Trophoblast cell (in vitro differentiated cells and primary cell): ENCODE measurements around the gene MNT.

Experiments
- DNase-seq, 2 donors: peaks; one replicate each; pipeline ENCODE4 v3.0.0-alpha.2; 2016
- H2AFZ ChIP-seq: 2 replicates; pipeline ENCODE4 v1.6.1; 2013; ENCODE audit warnings: low read length, moderate library complexity, mild to moderate bottlenecking; ENCODE audit not compliant: insufficient read depth, poor library complexity
- H2AK5ac ChIP-seq: 2 replicates; pipeline ENCODE4 v1.6.1; 2013; ENCODE audit warnings: mild to moderate bottlenecking, low read length
- H2BK120ac ChIP-seq: 2 replicates; pipeline ENCODE4 v1.6.1; 2013; ENCODE audit warnings: low read length, mild to moderate bottlenecking, moderate library complexity; ENCODE audit not compliant: insufficient read depth, poor library complexity
- H2BK12ac ChIP-seq: 2 replicates; pipeline ENCODE4 v1.6.1; 2013; ENCODE audit warnings: mild to moderate bottlenecking, low read length, moderate library complexity
- H2BK5ac ChIP-seq: 2 replicates; pipeline ENCODE4 v1.6.1; 2013; ENCODE audit warnings: low read length, low read depth, moderate library complexity, mild to moderate bottlenecking; ENCODE audit not compliant: poor library complexity
- H3K14ac ChIP-seq: 2 replicates; pipeline ENCODE4 v1.6.1; 2013; ENCODE audit warnings: mild to moderate bottlenecking, low read length
- H3K18ac ChIP-seq: 2 replicates; pipeline ENCODE4 v1.6.1; 2013; ENCODE audit warnings: mild to moderate bottlenecking, low read length
- H3K23ac ChIP-seq: 2 replicates; pipeline ENCODE4 v1.6.1; 2013; ENCODE audit warnings: low read length
- H3K27ac ChIP-seq: 2 replicates; pipeline ENCODE4 v1.5.1; 2013; ENCODE audit warnings: low read depth, mild to moderate bottlenecking, inconsistent platforms, low read length, moderate library complexity
- H3K27me3 ChIP-seq: 2 replicates; pipeline ENCODE4 v1.6.1; 2013; ENCODE audit warnings: inconsistent platforms, mild to moderate bottlenecking, low read length, moderate library complexity; ENCODE audit not compliant: insufficient read depth
- H3K36me3 ChIP-seq, 2 experiments: 1 replicate in 1 of 2; 2 replicates in 1 of 2; pipeline ENCODE4 v1.6.1; 2013; ENCODE audit warnings: low read length in 2 of 2, mild to moderate bottlenecking in 2 of 2, moderate library complexity in 1 of 2; ENCODE audit not compliant: insufficient read depth in 2 of 2, control insufficient read depth in 1 of 2
- H3K4ac ChIP-seq: 2 replicates; pipeline ENCODE4 v1.6.1; 2013; ENCODE audit warnings: low read depth, mild to moderate bottlenecking, low read length, moderate library complexity
- H3K4me1 ChIP-seq, 2 experiments: 1 replicate in 1 of 2; 2 replicates in 1 of 2; pipeline ENCODE4 v1.6.1; 2013; ENCODE audit warnings: low read length in 2 of 2, mild to moderate bottlenecking in 2 of 2, moderate library complexity in 1 of 2; ENCODE audit not compliant: insufficient read depth in 2 of 2, control insufficient read depth in 1 of 2
- H3K4me2 ChIP-seq: 2 replicates; pipeline ENCODE4 v1.6.1; 2013; ENCODE audit warnings: inconsistent platforms, mild to moderate bottlenecking, low read length, moderate library complexity
- H3K4me3 ChIP-seq: 2 replicates; pipeline ENCODE4 v1.5.1; 2013; ENCODE audit warnings: mild to moderate bottlenecking, low read depth, low read length, inconsistent platforms
- H3K79me1 ChIP-seq: one replicate; pipeline ENCODE4 v1.6.1; 2013; ENCODE audit warnings: low read length
- H3K79me2 ChIP-seq: 2 replicates; pipeline ENCODE4 v1.6.1; 2013; ENCODE audit warnings: low read length, mild to moderate bottlenecking; ENCODE audit not compliant: control insufficient read depth, insufficient read depth, poor library complexity
- H3K9ac ChIP-seq: 2 replicates; pipeline ENCODE4 v1.6.1; 2013; ENCODE audit warnings: mild to moderate bottlenecking, low read length
- H3K9me3 ChIP-seq: 2 replicates; pipeline ENCODE4 v1.6.1; 2013; ENCODE audit warnings: low read depth, mild to moderate bottlenecking, control low read depth, inconsistent platforms, low read length; ENCODE audit not compliant: insufficient read depth
- H4K12ac ChIP-seq: 2 replicates; pipeline ENCODE4 v1.6.1; 2013; ENCODE audit warnings: low read depth, mild to moderate bottlenecking, low read length, moderate library complexity
- H4K8ac ChIP-seq: 2 replicates; pipeline ENCODE4 v1.6.1; 2013; ENCODE audit warnings: low read depth, mild to moderate bottlenecking, low read length, moderate library complexity
- H4K91ac ChIP-seq: one replicate; pipeline ENCODE4 v1.6.1; 2013; ENCODE audit warnings: low read depth, mild to moderate bottlenecking, low read length, moderate library complexity
- WGBS: extraction: QIAGEN DNeasy Blood & Tissue Kit; methylation state at CpG from one replicate; pipeline ENCODE4 v1.1.7; 2013; ENCODE audit warnings: missing lambda C conversion rate; ENCODE audit not compliant: insufficient read length, insufficient coverage; ENCODE audit errors: extremely low coverage; 5-methylcytosine and 5-hydroxymethylcytosine counted together

Gene MNT

GRCh38 chr17:2418572-2418971 lies 17.7 kb upstream of the MNT start:
- Histone ChIP-seq H3K36me3 (peaks cover 38 to 41% of the 10 kb centered on the region in 2 experiments), H3K23ac (no peak overlapping the region), H3K27me3 (no peaks in the 10 kb centered on the region), H3K14ac (no peak overlapping the region), H3K4me1 (no peaks in the 10 kb centered on the region), H2AFZ (no peak overlapping the region), H3K79me1 (no peaks in the 10 kb centered on the region), H2AK5ac (no peak overlapping the region), H3K9me3 (no peaks in the 10 kb centered on the region), H3K4ac (no peak overlapping the region), H4K8ac (no peak overlapping the region), H2BK12ac (no peak overlapping the region), H4K91ac (no peak overlapping the region), H3K27ac (no peak overlapping the region), H3K9ac (no peak overlapping the region), H3K4me3 (no peak overlapping the region), H2BK5ac (no peak overlapping the region), H3K4me2 (no peak overlapping the region), H3K18ac (no peak overlapping the region), H4K12ac (no peak overlapping the region), H3K79me2 (no peaks in the 10 kb centered on the region), H2BK120ac (no peak overlapping the region)
- no peak for DNase-seq
- WGBS = no CpG with 5 or more reads among the region's 7 CpGs

- Histone ChIP-seq H3K4me3 (no peak overlapping the region), H3K9me3 (no peaks in the 10 kb centered on the region), H2BK120ac (no peak overlapping the region), H3K79me2 (no peaks in the 10 kb centered on the region), H2AK5ac (peak overlapping the region; percentile 35), H3K79me1 (no peaks in the 10 kb centered on the region), H3K4me2 (no peak overlapping the region), H2BK5ac (no peak overlapping the region), H4K8ac (no peak overlapping the region), H3K9ac (no peak overlapping the region), H2AFZ (no peak overlapping the region), H3K36me3 (peaks cover 36 to 37% of the 10 kb centered on the region in 2 experiments), H4K12ac (no peak overlapping the region), H3K27ac (no peak overlapping the region), H4K91ac (no peak overlapping the region), H3K23ac (no peak overlapping the region), H2BK12ac (no peak overlapping the region), H3K27me3 (no peaks in the 10 kb centered on the region), H3K4me1 (peaks cover 0 to 2% of the 10 kb centered on the region in 2 experiments), H3K4ac (peak overlapping the region; percentile 10), H3K18ac (no peak overlapping the region), H3K14ac (no peak overlapping the region)
- WGBS = no CpG with 5 or more reads among the region's 19 CpGs
- DNase-seq = peak; percentile 82 to 95
These were observed 15.3 kb upstream of the MNT start for GRCh38 chr17:2416010-2416734.

GRCh38 chr17:2415081-2415480 lies 14.2 kb upstream of the MNT start:
- Histone ChIP-seq H2AFZ (no peak overlapping the region), H3K36me3 (peaks cover 28 to 30% of the 10 kb centered on the region in 2 experiments), H3K18ac (no peak overlapping the region), H3K27ac (no peak overlapping the region), H2AK5ac (no peak overlapping the region), H3K27me3 (no peaks in the 10 kb centered on the region), H2BK120ac (no peak overlapping the region), H2BK12ac (no peak overlapping the region), H3K14ac (no peak overlapping the region), H3K9me3 (no peaks in the 10 kb centered on the region), H3K23ac (no peak overlapping the region), H2BK5ac (no peak overlapping the region), H3K4me1 (peaks cover 0 to 2% of the 10 kb centered on the region in 2 experiments), H3K79me1 (no peaks in the 10 kb centered on the region), H3K79me2 (no peaks in the 10 kb centered on the region), H3K4me3 (no peak overlapping the region), H4K12ac (no peak overlapping the region), H4K8ac (no peak overlapping the region), H3K4ac (no peak overlapping the region), H3K4me2 (no peak overlapping the region), H4K91ac (no peak overlapping the region), H3K9ac (no peak overlapping the region)
- no peak for DNase-seq
- no CpG with 5 or more reads among the region's 9 CpGs for WGBS

GRCh38 chr17:2414446-2415064 lies 13.7 kb upstream of the MNT start:
- Histone ChIP-seq H3K27me3 (no peaks in the 10 kb centered on the region), H3K4me3 (no peak overlapping the region), H2BK12ac (no peak overlapping the region), H3K4ac (no peak overlapping the region), H3K4me1 (peaks cover 0 to 2% of the 10 kb centered on the region in 2 experiments), H3K79me1 (no peaks in the 10 kb centered on the region), H3K36me3 (peaks cover 23 to 25% of the 10 kb centered on the region in 2 experiments), H3K9me3 (no peaks in the 10 kb centered on the region), H3K4me2 (no peak overlapping the region), H4K91ac (no peak overlapping the region), H2AFZ (no peak overlapping the region), H3K9ac (no peak overlapping the region), H2BK120ac (no peak overlapping the region), H3K27ac (no peak overlapping the region), H4K8ac (no peak overlapping the region), H2BK5ac (no peak overlapping the region), H3K18ac (no peak overlapping the region), H3K23ac (no peak overlapping the region), H3K79me2 (no peaks in the 10 kb centered on the region), H4K12ac (no peak overlapping the region), H3K14ac (no peak overlapping the region), H2AK5ac (no peak overlapping the region)
- DNase-seq = no peak
- WGBS = no CpG with 5 or more reads among the region's 22 CpGs
